Bronchial epithelial cell (primary cell): ENCODE results near the gene WNT7A. TPM values are rescaled to one million over a fixed set of nuclear protein-coding genes. Genes with fewer than 3 reads are reported as not detected.

ENCODE experiments used
- DNase-seq: peaks from one replicate; pipeline ENCODE4 v3.0.0-alpha.2; 2010; ENCODE audit warnings: low read depth
- FAIRE-seq: peaks from 2 replicates; lab custom pipeline; 2011; peaks lifted over from hg19 to GRCh38; lab: Jason Lieb, UNC
- H3K27me3 ChIP-seq: 2 replicates; pipeline ENCODE4 v1.5.1; 2011; ENCODE audit warnings: low read length; ENCODE audit not compliant: control insufficient read depth, insufficient read depth
- H3K36me3 ChIP-seq: 2 replicates; pipeline ENCODE4 v1.5.1; 2011; ENCODE audit warnings: low read length; ENCODE audit not compliant: control insufficient read depth, insufficient read depth
- H3K4me3 ChIP-seq: 2 replicates; pipeline ENCODE4 v1.5.1; 2011; ENCODE audit warnings: mild to moderate bottlenecking, low read depth, low read length, control low read depth
- total RNA-seq: library from RNA; depleted of rRNA; stranded (reverse); fragments of >200 nt; gene quantifications from 2 replicates; pipeline ENCODE4 v1.2.1, GENCODE V29; 2014
- TF ChIP-seq, protein P1 (sequence below): IDR thresholded peaks from 2 replicates; pipeline ENCODE4 v1.5.1; 2011; ENCODE audit warnings: mild to moderate bottlenecking, moderate library complexity, low read length, control low read depth, inconsistent platforms; ENCODE audit not compliant: insufficient read depth, severe bottlenecking

The WNT7A gene
- total RNA-seq, 1 donor from 2014 or later, result 13.4 TPM

DNA sequence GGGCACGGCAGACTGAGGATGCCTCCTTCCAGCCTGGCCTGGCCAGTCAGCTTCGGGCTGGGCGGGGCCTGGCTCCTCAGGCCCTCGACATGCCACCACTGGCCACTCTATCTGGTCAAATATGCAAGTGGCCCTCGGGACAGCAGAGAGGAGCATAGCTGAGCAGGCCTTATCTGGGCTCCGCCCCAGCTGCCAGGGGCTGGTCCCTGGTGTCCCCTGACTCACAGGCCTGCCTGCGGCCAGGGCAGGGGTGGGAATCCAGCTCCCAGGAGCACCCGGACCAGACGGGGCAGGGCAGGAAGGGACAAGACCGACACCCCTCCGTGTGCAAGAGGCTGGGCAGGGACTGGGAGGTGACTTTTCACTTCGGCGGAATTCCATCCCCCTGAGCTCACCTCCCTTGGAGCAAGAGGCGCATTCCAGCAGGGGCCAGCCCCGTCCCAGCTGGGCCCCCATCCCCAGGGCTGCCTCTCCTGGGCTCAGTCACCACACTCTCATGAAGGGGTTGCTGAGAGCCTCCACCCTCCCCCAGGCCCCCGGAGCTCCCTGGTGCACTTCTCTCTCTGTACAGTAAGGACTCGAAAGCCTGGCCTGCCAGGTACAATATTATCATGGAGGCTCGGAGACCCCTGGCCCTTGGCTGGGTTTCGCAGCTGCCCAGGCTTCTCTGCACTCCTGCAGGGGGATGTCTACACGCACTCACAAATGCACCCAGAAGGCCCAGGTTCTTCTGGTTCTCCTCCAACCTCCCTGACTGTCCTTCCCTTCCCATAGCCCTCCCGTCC lies 29.5 kb downstream of the WNT7A start:
- DNase-seq (peak; percentile 93), FAIRE-seq (no peak)
- H3K36me3 ChIP-seq, result peaks cover 10% of the 10 kb centered on the region
- no peaks in the 10 kb centered on the region for H3K27me3 ChIP-seq
- TF ChIP-seq, protein P1, sequence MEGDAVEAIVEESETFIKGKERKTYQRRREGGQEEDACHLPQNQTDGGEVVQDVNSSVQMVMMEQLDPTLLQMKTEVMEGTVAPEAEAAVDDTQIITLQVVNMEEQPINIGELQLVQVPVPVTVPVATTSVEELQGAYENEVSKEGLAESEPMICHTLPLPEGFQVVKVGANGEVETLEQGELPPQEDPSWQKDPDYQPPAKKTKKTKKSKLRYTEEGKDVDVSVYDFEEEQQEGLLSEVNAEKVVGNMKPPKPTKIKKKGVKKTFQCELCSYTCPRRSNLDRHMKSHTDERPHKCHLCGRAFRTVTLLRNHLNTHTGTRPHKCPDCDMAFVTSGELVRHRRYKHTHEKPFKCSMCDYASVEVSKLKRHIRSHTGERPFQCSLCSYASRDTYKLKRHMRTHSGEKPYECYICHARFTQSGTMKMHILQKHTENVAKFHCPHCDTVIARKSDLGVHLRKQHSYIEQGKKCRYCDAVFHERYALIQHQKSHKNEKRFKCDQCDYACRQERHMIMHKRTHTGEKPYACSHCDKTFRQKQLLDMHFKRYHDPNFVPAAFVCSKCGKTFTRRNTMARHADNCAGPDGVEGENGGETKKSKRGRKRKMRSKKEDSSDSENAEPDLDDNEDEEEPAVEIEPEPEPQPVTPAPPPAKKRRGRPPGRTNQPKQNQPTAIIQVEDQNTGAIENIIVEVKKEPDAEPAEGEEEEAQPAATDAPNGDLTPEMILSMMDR, result no peak
- no peak overlapping the region for H3K4me3 ChIP-seq

DNA sequence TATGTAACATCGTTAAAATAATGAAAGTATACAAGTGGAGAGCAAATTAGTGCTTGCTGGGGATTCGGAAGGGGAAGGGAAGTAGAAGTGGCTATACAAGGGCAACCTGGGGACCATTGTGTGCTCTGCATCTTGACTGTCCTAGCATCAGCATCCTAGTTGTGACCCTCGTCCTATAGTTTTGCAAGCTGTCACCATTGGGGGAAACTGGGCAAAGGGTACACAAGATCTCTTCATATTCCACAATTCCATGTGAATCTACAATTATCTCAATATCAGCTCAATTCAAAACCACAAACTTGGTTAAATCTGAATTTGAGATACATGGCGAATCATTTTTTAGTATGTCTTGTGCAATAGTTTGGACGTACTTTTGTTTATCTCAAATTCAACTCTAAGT lies 30.9 kb downstream of the WNT7A start:
- FAIRE-seq (no peak), DNase-seq (no peak)
- Histone ChIP-seq H3K4me3 (no peak overlapping the region), H3K27me3 (no peaks in the 10 kb centered on the region), H3K36me3 (peaks cover 8% of the 10 kb centered on the region)
- TF ChIP-seq, protein P1, result no peak

DNA sequence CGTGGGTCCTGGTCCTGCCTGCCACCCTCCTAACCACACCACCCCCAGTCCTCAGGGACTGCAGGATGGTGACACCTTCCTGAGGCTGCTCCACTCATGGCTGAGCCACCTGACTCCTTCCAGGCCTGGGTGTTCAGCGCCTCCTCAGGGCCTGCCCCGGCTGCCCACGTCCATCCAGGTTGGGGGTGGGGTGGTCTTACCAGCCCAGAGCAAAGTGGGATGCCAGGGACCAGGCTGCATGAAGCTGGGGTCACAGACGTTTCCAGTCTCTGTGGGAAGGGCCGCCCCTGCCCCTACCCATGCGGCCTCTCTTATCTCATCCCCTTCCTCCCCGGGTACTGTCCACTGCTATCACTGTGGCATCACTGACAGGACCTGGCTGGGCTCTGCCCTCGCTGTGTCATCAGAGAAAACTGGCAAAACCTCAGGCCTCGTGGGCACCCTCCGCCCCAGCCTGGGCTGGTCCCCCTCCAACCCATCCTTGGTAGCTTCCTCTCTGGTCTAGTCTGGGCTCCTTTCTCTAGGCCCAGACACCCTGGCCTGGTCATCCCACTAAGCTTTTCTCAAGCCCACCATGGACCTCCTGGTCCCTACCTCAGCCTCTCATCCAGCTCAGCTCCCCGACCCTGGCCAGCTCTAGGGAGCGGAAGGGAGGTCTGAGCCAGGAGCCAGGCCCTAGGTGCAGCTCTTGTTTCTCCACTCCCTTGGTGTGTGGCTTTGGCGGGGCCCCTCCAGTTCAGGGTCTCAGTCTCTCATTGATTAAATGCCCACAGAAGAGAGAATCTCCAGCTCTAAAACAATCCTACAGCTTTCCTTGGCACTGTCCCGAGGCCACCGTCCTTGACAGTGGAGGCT lies 32.9 kb downstream of the WNT7A start:
- DNase-seq, result no peak
- H3K4me3 ChIP-seq, result no peak overlapping the region
- peaks cover 10% of the 10 kb centered on the region for H3K36me3 ChIP-seq
- H3K27me3 ChIP-seq, result no peaks in the 10 kb centered on the region
- TF ChIP-seq, protein P1, result no peak
- FAIRE-seq, result no peak

DNA sequence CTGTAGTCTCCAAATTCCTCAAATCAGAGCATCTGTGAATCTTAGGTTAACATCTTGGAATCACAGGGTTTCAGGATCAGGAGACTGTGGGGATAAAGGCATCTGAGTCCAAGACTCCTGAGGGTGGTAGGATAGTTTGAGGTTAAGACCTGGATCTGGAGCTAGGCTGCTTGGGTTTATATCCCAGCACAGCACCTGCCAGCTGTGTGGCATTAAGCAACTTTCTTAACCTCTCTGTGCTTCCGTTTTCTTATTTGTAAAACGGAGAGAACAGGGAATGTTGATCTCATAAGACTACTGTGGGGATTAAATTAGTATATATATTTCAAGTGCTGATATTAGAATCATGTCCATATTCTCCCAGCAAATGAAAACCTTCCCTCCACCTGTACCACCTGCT lies 33.6 kb downstream of the WNT7A start:
- FAIRE-seq (no peak), DNase-seq (no peak)
- H3K27me3 ChIP-seq, result no peaks in the 10 kb centered on the region
- no peak overlapping the region for H3K4me3 ChIP-seq
- peaks cover 10% of the 10 kb centered on the region for H3K36me3 ChIP-seq
- TF ChIP-seq, protein P1, result no peak

DNA sequence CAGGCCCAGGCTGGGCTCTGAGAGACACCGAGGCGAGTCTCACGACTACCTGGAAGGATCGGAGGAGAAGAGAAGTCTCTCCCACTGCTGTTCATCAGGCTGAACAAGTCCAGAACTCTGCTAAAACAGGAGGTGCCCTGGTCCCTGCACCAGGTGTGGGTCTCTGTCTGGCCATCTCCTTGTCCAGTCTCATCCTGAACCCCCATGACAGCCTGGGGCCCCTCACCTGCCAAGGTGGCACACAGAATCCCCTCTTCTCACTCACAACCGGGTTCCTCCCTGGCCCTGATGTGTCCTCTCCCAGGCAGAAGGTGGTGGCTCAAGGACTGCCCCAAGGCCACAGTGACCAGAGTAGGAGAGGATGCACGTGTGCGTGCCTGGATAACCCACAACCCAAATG lies 34.1 kb downstream of the WNT7A start:
- DNase-seq (no peak), FAIRE-seq (peak; percentile 62)
- Histone ChIP-seq H3K36me3 (peaks cover 10% of the 10 kb centered on the region), H3K27me3 (no peaks in the 10 kb centered on the region), H3K4me3 (no peak overlapping the region)
- TF ChIP-seq, protein P1, result no peak
